HepG2 (cell line): ENCODE results near the gene TNPO3.

Experiments
- HOXA7 ChIP-seq: sonication (generic); formaldehyde crosslinking; IDR thresholded peaks from 2 replicates; pipeline ENCODE4 v1.8.1; 2022; ENCODE audit warnings: mild to moderate bottlenecking, missing genetic modification reagents, moderate library complexity
- MIER3 ChIP-seq: IDR thresholded peaks from 2 replicates; pipeline ENCODE4 v1.6.1; 2016; ENCODE audit warnings: missing compliant biosample characterization, borderline replicate concordance
- NR2F2 ChIP-seq: IDR thresholded peaks from 2 replicates; pipeline ENCODE4 v1.6.1; 2012; ENCODE audit warnings: low read depth, inconsistent platforms, borderline replicate concordance
- RBFOX2 ChIP-seq: fragments of 200-400 bp; formaldehyde crosslinking; IDR thresholded peaks from 2 replicates; pipeline ENCODE4 v1.6.1; 2017; ENCODE audit warnings: low read depth, mild to moderate bottlenecking, low read length
- TRIM24 ChIP-seq: sonication (generic); formaldehyde crosslinking; IDR thresholded peaks from 2 replicates; pipeline ENCODE4 v1.8.0; 2022; ENCODE audit warnings: mild to moderate bottlenecking, missing genetic modification reagents
- YY1 ChIP-seq: IDR thresholded peaks from 2 replicates; pipeline ENCODE4 v1.6.1; 2011; ENCODE audit warnings: low read length, low read depth, moderate library complexity, mild to moderate bottlenecking; ENCODE audit not compliant: insufficient read depth, insufficient replicate concordance
- TF ChIP-seq, protein P1 (sequence below): sonication (generic); formaldehyde crosslinking; conservative IDR thresholded peaks from 2 replicates; pipeline ENCODE4 v1.4.0; 2020; ENCODE audit warnings: missing genetic modification reagents
- TF ChIP-seq, protein P2 (sequence below): sonication (generic); formaldehyde crosslinking; IDR thresholded peaks from 2 replicates; pipeline ENCODE4 v1.8.0; 2022; ENCODE audit warnings: missing genetic modification reagents, mild to moderate bottlenecking, inconsistent platforms, borderline replicate concordance

- TF ChIP-seq, protein P1, sequence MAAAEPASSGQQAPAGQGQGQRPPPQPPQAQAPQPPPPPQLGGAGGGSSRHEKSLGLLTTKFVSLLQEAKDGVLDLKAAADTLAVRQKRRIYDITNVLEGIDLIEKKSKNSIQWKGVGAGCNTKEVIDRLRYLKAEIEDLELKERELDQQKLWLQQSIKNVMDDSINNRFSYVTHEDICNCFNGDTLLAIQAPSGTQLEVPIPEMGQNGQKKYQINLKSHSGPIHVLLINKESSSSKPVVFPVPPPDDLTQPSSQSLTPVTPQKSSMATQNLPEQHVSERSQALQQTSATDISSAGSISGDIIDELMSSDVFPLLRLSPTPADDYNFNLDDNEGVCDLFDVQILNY (CRISPR knock-in tag), result no peak
- TF ChIP-seq, protein P2, sequence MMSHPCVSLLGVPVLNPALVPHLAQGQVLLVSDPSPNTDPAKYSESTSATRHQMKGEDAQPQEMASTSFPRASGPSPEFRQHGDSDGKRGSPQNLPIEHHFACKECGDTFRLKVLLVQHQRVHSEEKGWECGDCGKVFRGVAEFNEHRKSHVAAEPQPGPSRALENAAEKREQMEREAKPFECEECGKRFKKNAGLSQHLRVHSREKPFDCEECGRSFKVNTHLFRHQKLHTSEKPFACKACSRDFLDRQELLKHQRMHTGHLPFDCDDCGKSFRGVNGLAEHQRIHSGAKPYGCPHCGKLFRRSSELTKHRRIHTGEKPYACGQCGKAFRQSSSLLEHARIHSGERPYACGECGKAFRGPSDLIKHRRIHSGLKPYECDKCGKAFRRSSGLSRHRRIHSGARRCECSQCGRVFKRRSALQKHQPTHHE, result no peak
- no peak for TF ChIP-seq RBFOX2
- no peak for TF ChIP-seq NR2F2
- TF ChIP-seq YY1, result no peak
- TF ChIP-seq TRIM24, result no peak
- no peak for TF ChIP-seq MIER3 (CRISPR knock-in tag)
- TF ChIP-seq HOXA7 (CRISPR knock-in tag), result no peak
Observed at GRCh38 chr7:128993419-128993818, 61.5 kb downstream of the TNPO3 start.
